Stimulated activated effector memory CD8-positive, alpha-beta T cell treated with anti-CD3 and anti-CD28 coated beads, Interleukin-12 subunit alpha, Interleukin-12 subunit beta, amount 100 ng/mL, for 72 hours (primary cell): ENCODE measurements around the gene ZNF283.

ENCODE experiments used
- ATAC-seq: fragments of 150-1000 bp; cut with Tn5 transposase; 2 replicates; pipeline ENCODE4 v1.10.0; 2021
- DNase-seq, 2 donors: peaks; one replicate each; pipeline ENCODE4 v3.0.0; 2021 to 2022; ENCODE audit warnings: low spot score in 2 of 2
- H3K27ac Mint-ChIP-seq: one replicate; pipeline ENCODE4 v1.8.0; 2022; ENCODE audit warnings: mild to moderate bottlenecking, mixed read lengths
- H3K36me3 Mint-ChIP-seq: one replicate; pipeline ENCODE4 v1.8.0; 2022; ENCODE audit warnings: mild to moderate bottlenecking, mixed read lengths
- H3K4me1 Mint-ChIP-seq: one replicate; pipeline ENCODE4 v1.8.0; 2022; ENCODE audit warnings: mixed read lengths
- H3K4me3 Mint-ChIP-seq: one replicate; pipeline ENCODE4 v1.8.0; 2022; ENCODE audit warnings: mild to moderate bottlenecking, mixed read lengths
- H3K9me3 Mint-ChIP-seq: one replicate; pipeline ENCODE4 v1.8.0; 2022; ENCODE audit warnings: mixed read lengths

The ZNF283 gene

DNA sequence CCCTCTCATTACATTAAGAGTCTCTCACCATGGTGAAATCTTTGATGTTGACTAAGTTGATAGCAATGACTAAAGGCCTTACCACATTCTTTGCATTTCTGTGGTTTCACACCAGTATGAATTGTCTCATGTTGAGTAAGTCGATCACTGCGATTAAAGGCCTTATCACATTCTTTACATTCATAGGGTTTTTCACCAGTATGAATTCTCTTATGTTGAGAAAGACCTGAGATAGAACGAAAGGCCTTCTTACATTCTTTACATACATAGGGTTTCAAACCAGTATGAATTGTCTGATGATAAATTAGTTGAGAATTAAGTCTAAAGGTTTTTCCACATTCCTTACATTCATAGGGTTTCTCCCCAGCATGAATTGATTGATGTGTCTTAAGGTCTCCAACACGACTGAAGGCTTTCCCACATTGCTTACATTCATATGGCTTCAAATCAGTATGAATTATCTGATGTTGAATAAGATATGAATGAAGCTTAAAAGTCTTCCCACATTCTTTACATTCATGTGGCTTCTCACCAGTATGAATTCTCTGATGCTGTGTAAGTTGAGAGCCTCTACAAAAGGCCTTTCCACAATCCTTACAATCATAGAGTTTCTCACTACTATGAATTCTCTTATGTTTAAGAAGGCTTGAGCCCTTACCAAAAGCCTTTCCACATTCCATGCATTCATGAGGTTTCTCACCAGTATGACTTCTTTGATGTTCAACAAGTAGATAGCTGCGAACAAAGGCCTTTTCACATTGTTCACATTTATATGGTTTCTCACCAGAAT, 45.6 kb downstream of the ZNF283 start:
- DNase-seq (no peak), ATAC-seq (no peak)
- H3K9me3 Mint-ChIP-seq = peaks cover 32% of the 10 kb centered on the region
- no peaks in the 10 kb centered on the region for H3K36me3 Mint-ChIP-seq
- no peak overlapping the region for H3K27ac Mint-ChIP-seq
- H3K4me3 Mint-ChIP-seq = no peak overlapping the region
- H3K4me1 Mint-ChIP-seq = no peaks in the 10 kb centered on the region

DNA sequence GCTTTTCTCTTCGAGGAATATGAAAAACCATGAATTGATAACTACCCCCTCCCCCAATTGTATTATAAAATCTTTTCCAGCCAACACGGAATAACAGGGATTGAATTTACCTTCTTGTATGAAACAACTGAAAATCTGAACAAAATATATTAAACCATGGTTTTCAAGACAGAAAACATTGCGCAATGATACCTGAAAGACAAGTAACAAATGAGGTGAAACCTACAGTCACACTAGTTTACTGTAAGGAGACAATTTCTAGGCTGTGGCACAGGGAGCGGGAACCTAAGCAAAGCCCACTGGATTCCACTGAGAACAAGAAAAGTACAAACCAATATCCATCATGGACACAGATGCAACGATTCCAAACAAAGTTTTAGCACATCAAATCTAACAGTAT, 53.4 kb downstream of the ZNF283 start:
- H3K9me3 Mint-ChIP-seq = peaks cover 39% of the 10 kb centered on the region

DNA sequence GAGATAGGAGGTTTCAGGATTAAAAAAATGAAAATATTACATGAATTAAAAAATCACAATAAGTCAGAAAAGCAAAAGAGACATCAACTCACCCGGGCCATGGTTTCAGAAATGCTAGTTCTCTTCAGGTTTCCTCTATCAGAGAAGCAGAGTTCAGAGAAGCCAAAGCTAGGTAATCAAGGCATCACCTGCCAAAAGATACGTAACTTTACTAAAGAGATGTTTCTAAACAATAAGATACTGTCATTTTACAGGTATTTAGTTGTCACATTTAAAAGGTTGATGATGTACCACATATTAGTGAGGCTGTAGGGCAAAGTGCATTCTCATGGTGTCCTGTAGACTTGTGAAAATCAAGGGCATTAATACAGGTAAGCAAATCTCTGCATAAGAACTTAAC, 56.7 kb downstream of the ZNF283 start, which contains the start of gene ZNF404:
ZNF404 (minus strand) TSS at position 101 of the 400 bp plus-strand sequence.
- no peak for DNase-seq
- Mint-ChIP-seq H3K9me3 (peaks cover 44% of the 10 kb centered on the region), H3K27ac (no peak within 1 kb of the TSS), H3K36me3 (no peaks in the 10 kb centered on the region), H3K4me3 (no peak within 1 kb of the TSS), H3K4me1 (no peaks in the 10 kb centered on the region)
- no peak for ATAC-seq

More for the DNA sequence above, 53.4 kb downstream of the ZNF283 start:
- DNase-seq (no peak), ATAC-seq (no peak)
- H3K27ac Mint-ChIP-seq = no peak overlapping the region
- H3K36me3 Mint-ChIP-seq = no peaks in the 10 kb centered on the region
- no peaks in the 10 kb centered on the region for H3K4me1 Mint-ChIP-seq
- no peak overlapping the region for H3K4me3 Mint-ChIP-seq

DNA sequence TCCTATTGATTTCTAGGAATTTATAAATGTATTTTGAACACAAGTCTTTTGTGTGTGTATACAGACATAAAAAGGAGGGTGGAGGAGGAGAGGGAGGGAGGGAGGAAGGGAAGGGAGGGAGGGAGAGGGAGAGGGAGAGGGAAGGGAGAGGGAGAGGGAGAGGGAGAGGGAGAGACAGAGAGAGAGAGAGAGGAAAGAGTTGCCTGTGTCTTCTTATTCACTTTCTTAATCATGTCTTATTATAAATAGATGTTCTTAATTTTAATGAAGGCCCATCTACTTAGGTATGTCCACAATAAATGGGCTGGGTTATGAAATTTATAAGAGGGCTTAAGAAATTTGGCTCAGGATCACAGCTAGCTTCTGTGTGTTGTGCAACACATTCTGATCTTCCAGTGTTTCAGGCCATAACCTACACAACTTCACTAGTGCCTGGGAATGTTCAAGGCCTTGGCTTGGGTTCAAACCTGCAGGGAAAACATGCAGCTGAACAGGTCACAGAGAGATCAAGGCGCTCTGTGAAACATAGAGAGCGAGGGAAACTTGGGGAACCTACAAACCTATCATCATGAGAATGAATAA, 68.7 kb downstream of the ZNF283 start:
- Mint-ChIP-seq H3K27ac (no peak overlapping the region), H3K9me3 (peaks cover 24% of the 10 kb centered on the region), H3K36me3 (no peaks in the 10 kb centered on the region), H3K4me3 (no peak overlapping the region), H3K4me1 (no peaks in the 10 kb centered on the region)
- DNase-seq = no peak
- no peak for ATAC-seq
